A549 (cell line): ENCODE data around the gene MEP1B. TPM values are rescaled to one million over a fixed set of nuclear protein-coding genes. Genes with fewer than 3 reads are reported as not detected.

Source experiments
- ATAC-seq, 2 experiments: fragments of 200-7000 bp in 1 of 2; fragments of >200 bp in 1 of 2; cut with Nextera tagmentation in 1 of 2; cut with Tn5 transposase in 1 of 2; 3 replicates each; pipeline versions ENCODE4 v1.8.0 to v1.9.1; 2018 to 2020; ENCODE audit warnings: mild to moderate bottlenecking in 1 of 2, moderate library complexity in 1 of 2
- CTCF ChIA-PET: fragments of 300-600 bp; sonication (Branson Sonifier 250); formaldehyde crosslinking; extraction: SDS; loops from one replicate; lab custom pipeline; 2021; ENCODE audit warnings: antibody characterized with exemption, inconsistent platforms; lab: Yijun Ruan, JAX
- POLR2A ChIA-PET: fragments of 350-600 bp; formaldehyde crosslinking; extraction: SDS; loops from one replicate; lab custom pipeline; 2021; ENCODE audit warnings: antibody characterized with exemption, inconsistent platforms; lab: Yijun Ruan, JAX
- DNase-seq, 2 experiments: peaks; one replicate each; pipeline versions ENCODE4 v3.0.0 to v3.0.0-alpha.2; 2011 to 2016; ENCODE audit warnings: low read depth in 1 of 2, low spot score in 1 of 2
- FAIRE-seq: peaks from 2 replicates; lab custom pipeline; 2011; peaks lifted over from hg19 to GRCh38; lab: Jason Lieb, UNC
- H3K27ac ChIP-seq, 2 experiments: fragments of >200 bp; sonication (Bioruptor Twin); formaldehyde crosslinking; 3 replicates each; pipeline ENCODE4 v1.5.1; 2016 to 2017
- H3K4me1 ChIP-seq: fragments of >200 bp; sonication (Bioruptor Twin); formaldehyde crosslinking; 3 replicates; pipeline ENCODE4 v1.6.1; 2016
- H3K4me2 ChIP-seq: fragments of >200 bp; sonication (Bioruptor Twin); formaldehyde crosslinking; 3 replicates; pipeline ENCODE4 v1.6.1; 2016
- H3K4me3 ChIP-seq: fragments of >200 bp; sonication (Bioruptor Twin); formaldehyde crosslinking; 3 replicates; pipeline ENCODE4 v1.5.1; 2016
- H3K9me3 ChIP-seq: fragments of >200 bp; sonication (Bioruptor Twin); formaldehyde crosslinking; 3 replicates; pipeline ENCODE4 v1.6.1; 2016
- CBX2 ChIP-seq: fragments of 200-600 bp; sonication (generic); IDR thresholded peaks from 2 replicates; pipeline ENCODE4 v1.6.1; 2016; ENCODE audit warnings: low read depth, mild to moderate bottlenecking, borderline replicate concordance
- CHD2 ChIP-seq: fragments of 150-350 bp; IDR thresholded peaks from 2 replicates; pipeline ENCODE4 v1.6.1; 2014; ENCODE audit warnings: low read length; ENCODE audit not compliant: partially characterized antibody
- CHD4 ChIP-seq: fragments of 200-600 bp; sonication (generic); IDR thresholded peaks from 2 replicates; pipeline ENCODE4 v1.6.1; 2016; ENCODE audit warnings: antibody characterized with exemption, mild to moderate bottlenecking, borderline replicate concordance
- E2F6 ChIP-seq: IDR thresholded peaks from 2 replicates; pipeline ENCODE4 v1.6.1; 2012; ENCODE audit warnings: low read depth, borderline replicate concordance
- EP300 ChIP-seq, 2 experiments: fragments of >200 bp; sonication (Bioruptor Twin); formaldehyde crosslinking; IDR thresholded peaks; 2 replicates in 1 of 2; 3 replicates in 1 of 2; pipeline ENCODE4 v1.6.1; 2016 to 2017
- ESRRA ChIP-seq: fragments of 150-350 bp; IDR thresholded peaks from 2 replicates; pipeline ENCODE4 v1.6.1; 2014; ENCODE audit warnings: mild to moderate bottlenecking, low read length, borderline replicate concordance
- FOSB ChIP-seq: fragments of 250-450 bp; sonication (Bioruptor Pico); IDR thresholded peaks from 2 replicates; pipeline ENCODE4 v1.5.0; 2020; ENCODE audit warnings: mild to moderate bottlenecking, moderate library complexity
- FOSL2 ChIP-seq, 2 experiments: fragments of 450-650 bp in 1 of 2; fragments of >200 bp in 1 of 2; sonication (Bioruptor Twin) in 1 of 2; formaldehyde crosslinking; IDR thresholded peaks; 2 replicates each; pipeline versions ENCODE4 v1.5.0 to v1.6.1; 2016 to 2020; ENCODE audit warnings: mild to moderate bottlenecking in 1 of 2, moderate library complexity in 1 of 2
- HEYL ChIP-seq: fragments of 250-450 bp; sonication (Bioruptor Pico); IDR thresholded peaks from 2 replicates; pipeline ENCODE4 v1.8.0; 2021; ENCODE audit warnings: mild to moderate bottlenecking, moderate library complexity
- HOXB13 ChIP-seq: fragments of 250-450 bp; sonication (Bioruptor Pico); IDR thresholded peaks from 2 replicates; pipeline ENCODE4 v1.5.0; 2020; ENCODE audit warnings: low read depth, mild to moderate bottlenecking, moderate library complexity
- HOXB5 ChIP-seq: fragments of 250-450 bp; sonication (Bioruptor Pico); IDR thresholded peaks from 2 replicates; pipeline ENCODE4 v1.5.0; 2020; ENCODE audit warnings: mild to moderate bottlenecking, moderate library complexity
- JUN ChIP-seq, 2 experiments: fragments of >200 bp; sonication (Bioruptor Twin); formaldehyde crosslinking; IDR thresholded peaks; 2 replicates in 1 of 2; 3 replicates in 1 of 2; pipeline ENCODE4 v1.6.1; 2016 to 2017
- JUNB ChIP-seq: fragments of >200 bp; sonication (Bioruptor Twin); formaldehyde crosslinking; IDR thresholded peaks from 2 replicates; pipeline ENCODE4 v1.6.1; 2016
- KDM5A ChIP-seq: fragments of 200-600 bp; sonication (generic); IDR thresholded peaks from 2 replicates; pipeline ENCODE4 v1.6.1; 2016; ENCODE audit warnings: antibody characterized with exemption, mild to moderate bottlenecking
- MAFK ChIP-seq: fragments of 450-650 bp; IDR thresholded peaks from 2 replicates; pipeline ENCODE4 v1.6.1; 2014; ENCODE audit not compliant: partially characterized antibody
- MAX ChIP-seq: IDR thresholded peaks from 2 replicates; pipeline ENCODE4 v1.6.1; 2012
- MYC ChIP-seq: IDR thresholded peaks from 2 replicates; pipeline ENCODE4 v1.6.1; 2012; ENCODE audit warnings: mild to moderate bottlenecking, inconsistent platforms, low read length, improper control_type of control experiment, borderline replicate concordance
- NPAS2 ChIP-seq: fragments of 250-450 bp; sonication (Bioruptor Pico); IDR thresholded peaks from 2 replicates; pipeline ENCODE4 v1.8.0; 2022; ENCODE audit warnings: mild to moderate bottlenecking, moderate library complexity, borderline replicate concordance
- PBX3 ChIP-seq: IDR thresholded peaks from 2 replicates; pipeline ENCODE4 v1.6.1; 2012
- PHF8 ChIP-seq: fragments of 200-600 bp; sonication (generic); IDR thresholded peaks from 2 replicates; pipeline ENCODE4 v1.6.1; 2016; ENCODE audit warnings: low read depth, mild to moderate bottlenecking, antibody characterized with exemption, moderate library complexity, borderline replicate concordance
- POLR2AphosphoS2 ChIP-seq: conservative IDR thresholded peaks from 2 replicates; pipeline ENCODE4 v1.6.1; 2012; ENCODE audit warnings: low read length, improper control_type of control experiment, inconsistent platforms
- RARB ChIP-seq: fragments of 250-450 bp; sonication (Bioruptor Pico); IDR thresholded peaks from 2 replicates; pipeline ENCODE4 v1.8.0; 2021; ENCODE audit warnings: mild to moderate bottlenecking, moderate library complexity
- RNF2 ChIP-seq: fragments of 200-600 bp; sonication (generic); IDR thresholded peaks from 2 replicates; pipeline ENCODE4 v1.6.1; 2016; ENCODE audit warnings: low read depth, mild to moderate bottlenecking, antibody characterized with exemption, moderate library complexity, borderline replicate concordance
- SMC3 ChIP-seq: fragments of >200 bp; sonication (Bioruptor Twin); formaldehyde crosslinking; IDR thresholded peaks from 3 replicates; pipeline ENCODE4 v1.6.1; 2018; ENCODE audit warnings: inconsistent platforms
- TFCP2L1 ChIP-seq: fragments of 250-450 bp; sonication (Bioruptor Pico); IDR thresholded peaks from 2 replicates; pipeline ENCODE4 v1.5.0; 2021; ENCODE audit warnings: mild to moderate bottlenecking
- USF2 ChIP-seq: fragments of 450-650 bp; IDR thresholded peaks from 2 replicates; pipeline ENCODE4 v1.6.1; 2014; ENCODE audit warnings: antibody characterized with exemption
- ZC3H11A ChIP-seq: fragments of 450-650 bp; IDR thresholded peaks from 2 replicates; pipeline ENCODE4 v1.6.1; 2014; ENCODE audit warnings: antibody characterized with exemption, mild to moderate bottlenecking
- ZNF302 ChIP-seq: fragments of 250-450 bp; sonication (Bioruptor Pico); IDR thresholded peaks from 2 replicates; pipeline ENCODE4 v1.9.0; 2021; ENCODE audit warnings: inconsistent platforms, mild to moderate bottlenecking, moderate library complexity
- ZSCAN20 ChIP-seq: fragments of 250-450 bp; sonication (Bioruptor Pico); IDR thresholded peaks from 2 replicates; pipeline ENCODE4 v1.8.0; 2022; ENCODE audit warnings: mild to moderate bottlenecking, moderate library complexity
- WGBS: methylation state at CpG from one replicate; pipeline ENCODE4 v1.1.6; 2017; ENCODE audit errors: missing lambda C conversion rate; 5-methylcytosine and 5-hydroxymethylcytosine counted together
- polyA plus RNA-seq, 4 experiments: library from polyadenylated mRNA; depleted of rRNA in 3 of 4; stranded (reverse); fragments of >200 nt; fragmentation: RNase III in 1 of 4; extraction: RNeasy Plus Mini Kit Qiagen cat#74134 plus additional on column Dnase treatment in 1 of 4; gene quantifications; 2 replicates in 3 of 4; 3 replicates in 1 of 4; pipeline ENCODE4 v1.2.3, GENCODE V29; 2011 to 2017

MEP1B gene
- polyA plus RNA-seq, 2 of the 4 experiments (the other 2 are of a cell fraction), result 0.04 TPM; not detected in 1

DNA sequence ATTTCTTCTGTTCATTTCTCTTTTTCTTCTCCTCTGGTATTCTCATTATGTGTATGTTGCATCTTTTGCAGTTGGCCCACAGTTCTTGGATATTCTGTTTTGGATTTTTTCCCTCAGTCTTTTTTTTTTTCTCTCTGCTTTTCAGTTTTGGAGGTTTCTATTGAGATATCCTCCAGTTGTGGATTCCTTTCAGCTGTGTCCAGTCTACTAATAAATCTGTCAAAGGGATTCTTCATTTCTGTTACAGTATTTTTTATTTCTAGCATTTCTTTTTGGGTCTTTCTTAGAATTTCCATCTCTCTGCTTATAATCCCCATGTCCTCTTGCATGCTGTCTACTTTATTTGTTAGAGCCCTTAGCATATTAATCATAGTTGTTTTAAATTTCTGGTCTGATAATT lies 6.3 kb upstream of the MEP1B start:
- POLR2A ChIA-PET, result no interaction called here
- Histone ChIP-seq H3K4me2 (no peak overlapping the region), H3K4me3 (no peak overlapping the region), H3K9me3 (no peaks in the 10 kb centered on the region), H3K27ac (no peak overlapping the region), H3K4me1 (no peaks in the 10 kb centered on the region)
- ATAC-seq (no peak), FAIRE-seq (no peak), DNase-seq (no peak)
- TF ChIP-seq HEYL (CRISPR knock-in tag), result no peak
- TF ChIP-seq FOSL2 (IDR thresholded peaks at IDR 0.05), result no peak
- no peak for TF ChIP-seq FOSL2 (CRISPR knock-in tag; IDR thresholded peaks at IDR 0.05)
- TF ChIP-seq MAX, result no peak
- no peak for TF ChIP-seq JUNB
- no peak for TF ChIP-seq EP300 (IDR thresholded peaks at IDR 0.05)
- TF ChIP-seq POLR2AphosphoS2, result no peak
- TF ChIP-seq PBX3, result no peak
- TF ChIP-seq ZNF302, result no peak
- no peak for TF ChIP-seq TFCP2L1 (CRISPR knock-in tag)
- CTCF ChIA-PET, result no interaction called here

DNA sequence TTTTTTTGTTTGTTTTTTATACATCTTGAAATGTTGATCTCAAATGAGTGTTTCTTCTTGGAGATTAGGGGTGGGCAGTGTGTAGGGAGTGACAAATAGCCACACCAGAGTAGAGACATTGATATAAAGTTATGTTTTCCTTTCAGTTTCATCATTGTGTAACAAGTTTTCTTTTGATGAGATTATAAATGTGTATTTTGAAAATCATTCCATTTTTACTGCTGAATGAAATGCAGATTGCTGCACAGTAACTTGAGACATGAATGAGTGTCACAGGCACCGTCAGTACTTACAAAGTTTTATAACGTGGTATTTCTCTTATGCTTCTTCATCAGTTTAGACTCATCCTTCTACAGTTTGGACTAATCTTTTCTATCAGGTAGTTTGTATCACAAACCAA lies 370 bp downstream of the MEP1B start:
- Histone ChIP-seq H3K4me1 (no peaks in the 10 kb centered on the region), H3K9me3 (no peaks in the 10 kb centered on the region), H3K4me3 (no peak overlapping the region), H3K4me2 (no peak overlapping the region), H3K27ac (no peak overlapping the region)
- no peak for ATAC-seq
- DNase-seq, result no peak
- FAIRE-seq, result no peak
- WGBS, result 0% methylated on average over 2 of the region's 2 CpGs
- ChIA-PET CTCF (no interaction called here), POLR2A (no interaction called here)
- TF ChIP-seq ZSCAN20 (CRISPR knock-in tag), result no peak
- no peak for TF ChIP-seq JUN (IDR thresholded peaks at IDR 0.05)
- TF ChIP-seq ZNF302, result no peak
- TF ChIP-seq USF2, result no peak
- no peak for TF ChIP-seq CHD2
- no peak for TF ChIP-seq HOXB5 (CRISPR knock-in tag)
- TF ChIP-seq ESRRA, result no peak
- no peak for TF ChIP-seq RNF2
- no peak for TF ChIP-seq SMC3
- no peak for TF ChIP-seq MYC
- TF ChIP-seq EP300 (IDR thresholded peaks at IDR 0.05), result no peak
- no peak for TF ChIP-seq PHF8

DNA sequence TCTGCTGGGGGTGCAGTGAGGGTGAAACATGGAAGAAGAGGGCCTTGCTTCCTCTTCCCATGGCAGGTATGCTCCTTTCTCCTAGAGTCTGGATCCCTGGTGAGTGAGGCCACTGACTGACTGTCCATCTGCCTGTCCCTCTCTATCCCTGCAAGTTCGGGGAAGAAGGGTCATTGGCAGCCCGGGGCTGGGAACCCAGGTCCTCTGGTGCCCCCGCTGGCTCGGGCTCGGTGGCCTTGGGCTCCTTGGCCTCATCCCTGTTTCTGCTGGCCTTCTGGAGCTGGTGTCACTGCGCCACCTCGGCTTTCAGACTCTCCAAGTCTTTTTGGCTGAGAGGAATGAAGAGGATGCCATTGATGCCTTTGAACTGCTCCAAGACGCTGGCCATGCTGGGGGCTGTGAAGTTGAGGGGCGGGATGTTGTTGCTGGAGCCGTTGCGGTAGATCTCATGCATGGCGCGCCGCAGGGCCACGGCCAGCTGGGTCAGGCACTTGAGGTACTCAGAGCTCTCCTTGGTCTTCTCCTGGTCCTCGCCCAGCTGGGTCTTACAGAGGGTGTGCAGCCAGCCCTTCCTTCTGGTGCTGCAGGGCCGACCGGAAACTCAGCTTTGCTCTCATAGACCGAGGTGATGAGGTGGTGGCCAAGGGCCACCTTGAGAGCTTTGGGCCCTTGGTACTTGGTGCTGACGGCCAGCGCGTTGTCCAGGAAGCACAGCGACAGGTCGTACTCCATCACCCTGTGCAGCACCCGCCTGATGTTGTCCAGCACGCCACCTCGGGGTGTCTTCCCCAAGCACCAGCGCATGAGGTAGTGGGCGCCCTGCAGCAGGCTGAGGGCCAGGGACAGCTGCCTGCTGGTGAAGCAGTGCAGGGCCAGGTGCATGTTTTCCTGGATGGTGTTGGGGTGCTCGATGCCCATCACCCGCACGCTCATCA lies 6.3 kb downstream of the MEP1B start:
- TF ChIP-seq KDM5A (no peak), PBX3 (no peak), NPAS2 (CRISPR knock-in tag) (no peak), CHD4 (no peak), ZSCAN20 (CRISPR knock-in tag) (no peak), FOSL2 (IDR thresholded peaks at IDR 0.05) (no peak), FOSL2 (CRISPR knock-in tag; IDR thresholded peaks at IDR 0.05) (no peak), E2F6 (no peak), POLR2AphosphoS2 (no peak), HOXB5 (CRISPR knock-in tag) (no peak), ZC3H11A (no peak), FOSB (CRISPR knock-in tag) (no peak), HOXB13 (CRISPR knock-in tag) (no peak), RARB (CRISPR knock-in tag) (no peak), MAFK (no peak), CBX2 (no peak)
- DNase-seq, result no peak
- H3K27ac ChIP-seq, result no peak overlapping the region

More for the DNA sequence above, 6.3 kb downstream of the MEP1B start:
- no peak for ATAC-seq
- FAIRE-seq, result no peak
- no peaks in the 10 kb centered on the region for H3K9me3 ChIP-seq
- CTCF ChIA-PET, result no interaction called here
- whole genome bisulfite sequencing, result 65% methylated on average over 4 of the region's 32 CpGs
- no peaks in the 10 kb centered on the region for H3K4me1 ChIP-seq
- POLR2A ChIA-PET, result no interaction called here
- H3K4me3 ChIP-seq, result no peak overlapping the region
- no peak overlapping the region for H3K4me2 ChIP-seq
